ENCODE data around the gene TTC39A.

- no peak for TF ChIP-seq EZH2 (IDR thresholded peaks at IDR 0.05; ENCODE audit: insufficient read depth, low read length)
- no peak for TF ChIP-seq CTCF (IDR thresholded peaks at IDR 0.05; ENCODE audit: insufficient read depth, low read depth, low read length)
Observed at GRCh38 chr1:51263147-51263877, 67.0 kb downstream of the TTC39A start.
